Glutamatergic neuron (in vitro differentiated cells): ENCODE data around the gene ZBTB21. TPM values are rescaled to one million over a fixed set of nuclear protein-coding genes. Genes with fewer than 3 reads are reported as not detected.

Source experiments
- DNase-seq: peaks from one replicate; pipeline ENCODE4 v3.0.0; 2022
- H3K27ac Mint-ChIP-seq: one replicate; pipeline ENCODE4 v1.8.0; 2020; ENCODE audit warnings: mild to moderate bottlenecking, mixed read lengths, inconsistent platforms; ENCODE audit not compliant: unreplicated experiment
- H3K27me3 Mint-ChIP-seq: one replicate; pipeline ENCODE4 v1.8.0; 2020; ENCODE audit warnings: mild to moderate bottlenecking, moderate library complexity, mixed read lengths, inconsistent platforms; ENCODE audit not compliant: unreplicated experiment
- H3K36me3 Mint-ChIP-seq: one replicate; pipeline ENCODE4 v1.8.0; 2020; ENCODE audit warnings: mild to moderate bottlenecking, mixed read lengths, inconsistent platforms; ENCODE audit not compliant: unreplicated experiment
- H3K4me1 Mint-ChIP-seq: one replicate; pipeline ENCODE4 v1.8.0; 2020; ENCODE audit warnings: mild to moderate bottlenecking, low read depth, mixed read lengths, inconsistent platforms; ENCODE audit not compliant: unreplicated experiment
- H3K4me3 Mint-ChIP-seq: one replicate; pipeline ENCODE4 v1.8.0; 2020; ENCODE audit warnings: mild to moderate bottlenecking, mixed read lengths, inconsistent platforms; ENCODE audit not compliant: unreplicated experiment
- H3K9me3 Mint-ChIP-seq: one replicate; pipeline ENCODE4 v1.8.0; 2020; ENCODE audit warnings: mild to moderate bottlenecking, moderate library complexity, mixed read lengths, inconsistent platforms; ENCODE audit not compliant: unreplicated experiment
- CTCF ChIP-seq: fragments of 200-600 bp; sonication (generic); IDR thresholded peaks from one replicate; pipeline ENCODE4 v1.5.0; 2021; ENCODE audit not compliant: partially characterized antibody, unreplicated experiment
- total RNA-seq: library from RNA; stranded (reverse); fragmentation: NEBNext Ultra II Directional; extraction: Animal tissue kit (Norgen Biotek cat#: 25700); gene quantifications from one replicate; pipeline ENCODE4 v1.2.1, GENCODE V29; 2021; ENCODE audit not compliant: unreplicated experiment

ZBTB21 gene
- total RNA-seq, 1 donor from 2014 or later, result 21.2 TPM

- Mint-ChIP-seq H3K27ac (no peak overlapping the region), H3K36me3 (peaks cover 6% of the 10 kb centered on the region), H3K4me1 (no peaks in the 10 kb centered on the region), H3K27me3 (no peaks in the 10 kb centered on the region), H3K4me3 (no peak overlapping the region), H3K9me3 (peaks cover 5% of the 10 kb centered on the region)
- no peak for TF ChIP-seq CTCF
- no peak for DNase-seq
Observed at GRCh38 chr21:42004406-42005199, 5.6 kb downstream of the ZBTB21 start.

- Mint-ChIP-seq H3K27me3 (no peaks in the 10 kb centered on the region), H3K9me3 (peaks cover 2% of the 10 kb centered on the region), H3K4me3 (no peak overlapping the region), H3K4me1 (no peaks in the 10 kb centered on the region), H3K27ac (no peak overlapping the region), H3K36me3 (peaks cover 6% of the 10 kb centered on the region)
- no peak for TF ChIP-seq CTCF
- DNase-seq, result no peak
Observed at GRCh38 chr21:42003051-42003461, 7.1 kb downstream of the ZBTB21 start.

GRCh38 chr21:42002421-42002958 lies 7.7 kb downstream of the ZBTB21 start:
- no peak overlapping the region for H3K27ac Mint-ChIP-seq
- DNase-seq, result no peak
- H3K9me3 Mint-ChIP-seq, result peaks cover 2% of the 10 kb centered on the region
- no peaks in the 10 kb centered on the region for H3K4me1 Mint-ChIP-seq
- H3K4me3 Mint-ChIP-seq, result no peak overlapping the region
- peaks cover 6% of the 10 kb centered on the region for H3K36me3 Mint-ChIP-seq
- TF ChIP-seq CTCF, result no peak
- H3K27me3 Mint-ChIP-seq, result no peaks in the 10 kb centered on the region

- H3K27ac Mint-ChIP-seq, result no peak overlapping the region
- peaks cover 2% of the 10 kb centered on the region for H3K9me3 Mint-ChIP-seq
- no peak for DNase-seq
- TF ChIP-seq CTCF, result no peak
- no peak overlapping the region for H3K4me3 Mint-ChIP-seq
- H3K27me3 Mint-ChIP-seq, result no peaks in the 10 kb centered on the region
- H3K4me1 Mint-ChIP-seq, result no peaks in the 10 kb centered on the region
- peaks cover 6% of the 10 kb centered on the region for H3K36me3 Mint-ChIP-seq
Observed at GRCh38 chr21:42001781-42002180, 8.4 kb downstream of the ZBTB21 start.

GRCh38 chr21:42000908-42001307 lies 9.3 kb downstream of the ZBTB21 start:
- no peak overlapping the region for H3K4me3 Mint-ChIP-seq
- peaks cover 12% of the 10 kb centered on the region for H3K36me3 Mint-ChIP-seq
- no peaks in the 10 kb centered on the region for H3K4me1 Mint-ChIP-seq
- no peak for DNase-seq
- no peaks in the 10 kb centered on the region for H3K9me3 Mint-ChIP-seq
- no peak for TF ChIP-seq CTCF
- no peak overlapping the region for H3K27ac Mint-ChIP-seq
- H3K27me3 Mint-ChIP-seq, result no peaks in the 10 kb centered on the region
